Caki2 (cell line): ENCODE results near the gene NAPB. TPM values are rescaled to one million over a fixed set of nuclear protein-coding genes. Genes with fewer than 3 reads are reported as not detected.
A peak's percentile ranks its signal among the peaks of the same experiment; 100 is the strongest.
"Not testable (repeated sequence)": the region's sequence is repeated elsewhere in the genome, so short reads cannot be mapped to it uniquely, and the experiment has no call there.

Source experiments
- DNase-seq: peaks from one replicate; pipeline ENCODE4 v3.0.0-alpha.2; 2015; ENCODE audit warnings: low read depth
- in situ Hi-C: cut with HindIII; loops from 2 replicates; pipeline ENCODE4 v1.10.0; 2016; ENCODE audit warnings: low sequenced_read_pairs, low pct_unique_long_range_greater_than_20kb, mixed read lengths
- total RNA-seq: library from RNA; depleted of rRNA; stranded (reverse); fragments of >200 nt; shearing (Covaris generic); gene quantifications from 2 replicates; pipeline ENCODE4 v1.2.3, GENCODE V29; 2014; ENCODE audit warnings: low replicate concordance

The NAPB gene
- total RNA-seq, 1 experiment from 2014 or later = 3.1 TPM

DNA sequence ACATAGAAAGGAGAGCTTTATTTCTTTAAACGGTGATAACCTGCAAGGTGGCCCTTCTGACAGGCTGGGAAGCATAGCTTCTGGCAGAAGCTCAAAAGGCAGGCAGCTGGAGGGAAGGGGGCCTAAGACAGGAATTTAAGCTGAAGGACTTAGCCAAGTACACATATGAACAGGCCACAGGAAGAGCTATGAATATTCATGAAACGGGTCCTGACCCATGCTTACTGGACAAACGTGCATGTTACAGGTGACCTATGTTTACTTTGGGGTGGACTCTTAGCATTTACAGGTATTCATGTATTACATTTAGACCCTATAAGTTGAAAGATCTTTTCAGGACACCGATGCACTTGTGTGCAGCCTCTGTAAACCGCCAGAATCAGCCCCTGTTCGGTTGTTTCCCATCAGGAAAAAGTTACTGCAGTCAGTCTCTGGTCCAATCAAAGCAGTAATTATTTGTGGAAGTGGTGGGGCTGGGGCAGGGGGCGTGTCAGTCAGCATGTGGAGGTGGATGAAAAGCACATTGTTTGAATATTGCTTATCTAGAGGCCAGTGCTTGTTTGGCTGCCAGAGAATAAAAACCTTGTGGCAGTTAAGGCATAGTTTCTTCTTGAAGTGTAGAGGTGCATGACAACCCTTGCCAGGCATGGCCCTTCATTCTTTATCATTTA lies 62.2 kb downstream of the NAPB start:
- in situ Hi-C loops = no loop called here
- no peak for DNase-seq

DNA sequence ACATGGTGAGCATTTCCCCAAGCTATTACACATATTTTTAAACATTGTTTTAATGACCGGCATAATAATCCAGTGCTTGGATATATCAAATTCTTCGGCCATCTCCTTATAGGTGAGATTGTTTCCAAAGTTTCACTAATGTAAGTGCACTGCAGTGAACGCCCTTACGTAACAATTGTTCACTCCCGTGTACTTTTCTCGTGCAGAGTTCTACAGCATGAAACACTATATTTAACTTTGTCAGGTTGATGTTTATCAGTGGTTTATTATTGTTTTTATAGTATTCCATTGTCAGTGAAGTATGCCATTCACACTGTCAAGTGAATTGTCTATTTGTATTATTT lies 62.8 kb downstream of the NAPB start:
- in situ Hi-C loops = no loop called here
- no peak for DNase-seq

DNA sequence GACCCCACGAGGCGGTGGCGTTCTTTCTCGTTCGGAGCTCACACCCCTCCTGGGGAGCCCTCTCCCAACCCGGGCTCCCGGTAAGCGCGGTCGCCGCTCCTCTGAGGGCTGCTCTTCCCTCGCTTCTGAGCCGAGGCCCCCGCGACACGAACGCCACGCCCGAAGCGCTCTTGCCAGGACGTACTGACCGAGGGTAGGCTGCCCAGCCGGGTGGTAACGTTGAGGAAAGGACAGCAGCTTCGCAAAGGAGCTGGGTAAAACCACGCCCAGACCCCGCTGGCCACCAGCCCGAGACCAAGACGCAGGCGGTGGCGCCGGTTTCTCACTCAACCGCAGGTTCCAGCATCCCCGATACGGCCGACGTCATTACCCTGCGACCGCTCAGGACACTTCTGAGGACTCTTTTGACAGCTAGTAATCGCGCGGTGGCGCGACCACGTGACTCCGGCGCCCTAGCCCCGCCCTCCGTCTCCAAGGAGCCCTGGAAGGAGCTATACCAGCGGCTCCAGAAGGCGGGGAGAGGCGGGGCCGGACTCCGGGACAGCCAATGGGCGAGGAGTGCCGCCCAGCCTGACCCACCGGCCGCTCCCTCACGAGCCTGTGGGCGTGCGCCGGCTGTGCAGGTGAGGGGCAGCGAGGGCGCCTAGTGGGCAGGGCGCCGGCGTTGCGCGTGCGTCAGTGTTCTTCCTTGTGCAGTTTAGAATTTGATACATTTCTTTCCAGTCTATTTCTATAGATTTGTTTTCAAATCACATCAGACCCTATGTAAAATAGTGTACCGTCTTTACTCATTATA lies 63.3 kb downstream of the NAPB start:
- DNase-seq = peak; percentile 100
- in situ Hi-C loops = no loop called here

DNA sequence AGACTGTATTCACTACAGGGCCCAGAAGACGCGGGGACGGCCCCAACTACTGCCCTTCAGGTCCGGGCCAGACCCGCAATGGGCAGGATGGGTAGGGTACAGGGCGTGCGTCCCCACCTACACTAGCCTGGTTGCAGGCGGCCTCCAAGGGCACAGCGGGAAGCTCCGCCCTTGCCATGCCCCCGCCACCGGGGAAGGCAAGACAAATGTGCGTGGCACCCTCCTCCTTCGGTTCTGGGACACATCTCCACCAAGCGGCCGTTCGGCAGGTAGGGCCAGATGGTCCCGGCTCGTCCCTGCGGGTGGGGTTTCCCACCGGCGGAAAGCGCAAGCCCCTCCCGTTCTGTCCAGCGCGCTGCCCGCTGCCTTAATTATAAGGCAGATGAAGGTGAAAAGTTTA lies 65.1 kb downstream of the NAPB start:
- in situ Hi-C loops = no loop called here
- no peak for DNase-seq

DNA sequence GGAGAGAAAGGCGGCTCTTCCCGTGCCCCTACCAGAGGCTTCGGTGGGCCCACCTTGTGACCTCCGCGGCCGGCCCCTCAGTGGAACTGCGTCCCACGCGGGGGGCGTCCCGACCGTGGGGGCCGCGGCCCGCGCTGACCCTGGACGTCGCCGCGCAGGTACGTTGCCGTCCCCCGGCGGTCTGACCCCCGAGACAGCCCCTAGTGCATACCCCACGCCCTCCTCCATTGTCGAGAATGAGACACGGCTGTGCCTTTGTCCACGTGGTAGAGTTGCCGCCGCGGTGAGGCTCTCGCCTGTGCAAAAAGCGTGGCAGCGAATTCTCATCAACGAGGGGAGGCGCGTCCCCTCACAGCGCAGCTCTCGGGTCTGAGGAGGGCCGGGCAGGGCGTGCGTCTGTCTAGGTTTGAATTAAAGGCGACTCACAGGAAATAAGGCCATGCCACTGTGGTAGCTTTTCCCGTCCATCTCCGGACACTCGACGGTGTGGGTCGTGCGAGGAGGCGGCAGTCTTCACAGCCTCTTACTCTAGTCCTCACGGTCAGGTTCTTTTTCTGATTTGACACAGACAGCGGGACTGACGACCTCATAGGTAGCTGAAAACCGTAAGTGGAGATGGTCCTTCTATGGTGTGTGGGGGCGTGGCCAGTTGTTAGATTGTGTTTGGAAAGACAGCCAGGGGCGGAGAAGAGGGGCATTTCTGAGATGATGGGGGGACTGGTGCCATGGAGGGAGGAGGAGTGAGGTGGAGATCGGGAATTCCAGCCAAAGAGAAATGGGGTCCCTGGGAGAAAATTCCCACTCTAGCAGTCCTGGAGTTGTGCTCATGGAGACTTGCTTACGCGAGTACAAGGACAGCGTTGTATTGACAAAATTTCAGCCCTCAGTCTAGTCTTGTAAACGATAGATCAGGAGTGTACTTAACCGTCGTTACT lies 70.1 kb downstream of the NAPB start:
- in situ Hi-C loops = no loop called here
- DNase-seq = peak; percentile 70

DNA sequence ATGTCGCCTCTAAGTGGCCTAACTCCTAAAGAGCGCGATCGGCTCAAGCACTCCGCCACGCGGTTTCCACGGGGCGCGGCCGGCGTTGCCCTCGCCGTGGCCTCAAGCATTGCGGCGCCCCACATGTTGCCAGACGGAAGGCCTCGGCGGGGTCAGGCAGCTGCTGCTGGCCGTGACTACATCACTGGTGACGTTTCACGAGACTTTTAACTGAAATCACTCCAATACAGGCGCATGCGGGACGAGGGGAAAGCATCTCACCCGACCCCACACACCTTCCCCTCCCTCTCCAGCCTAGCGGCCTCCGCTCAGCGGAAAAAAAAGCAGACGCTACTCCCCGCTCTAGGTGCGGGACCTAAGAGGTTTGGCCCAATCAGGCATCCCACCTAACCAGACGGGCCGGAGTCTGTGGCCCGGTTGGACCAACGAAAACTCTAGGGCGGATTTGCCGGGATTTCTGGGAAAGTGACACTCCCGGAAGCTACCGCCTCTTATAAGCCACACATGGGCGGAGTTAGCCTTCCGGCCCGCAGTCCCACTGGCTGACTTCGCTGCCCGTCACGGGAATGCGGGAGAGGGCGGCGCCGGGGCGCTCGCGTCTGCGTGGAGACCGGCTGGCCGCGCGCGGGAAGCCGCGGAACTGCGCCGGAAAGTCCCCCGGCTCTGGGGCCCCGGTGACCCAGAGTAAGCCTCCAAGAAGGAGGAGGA lies 70.9 kb downstream of the NAPB start, which contains the start of gene NXT1:
TSS of gene NXT1 (plus strand) at position 596 of the 708 bp plus-strand sequence. CDS start 3,251 bp downstream, outside the sequence.
- in situ Hi-C loops = no loop called here
- DNase-seq = peak; percentile 99

DNA sequence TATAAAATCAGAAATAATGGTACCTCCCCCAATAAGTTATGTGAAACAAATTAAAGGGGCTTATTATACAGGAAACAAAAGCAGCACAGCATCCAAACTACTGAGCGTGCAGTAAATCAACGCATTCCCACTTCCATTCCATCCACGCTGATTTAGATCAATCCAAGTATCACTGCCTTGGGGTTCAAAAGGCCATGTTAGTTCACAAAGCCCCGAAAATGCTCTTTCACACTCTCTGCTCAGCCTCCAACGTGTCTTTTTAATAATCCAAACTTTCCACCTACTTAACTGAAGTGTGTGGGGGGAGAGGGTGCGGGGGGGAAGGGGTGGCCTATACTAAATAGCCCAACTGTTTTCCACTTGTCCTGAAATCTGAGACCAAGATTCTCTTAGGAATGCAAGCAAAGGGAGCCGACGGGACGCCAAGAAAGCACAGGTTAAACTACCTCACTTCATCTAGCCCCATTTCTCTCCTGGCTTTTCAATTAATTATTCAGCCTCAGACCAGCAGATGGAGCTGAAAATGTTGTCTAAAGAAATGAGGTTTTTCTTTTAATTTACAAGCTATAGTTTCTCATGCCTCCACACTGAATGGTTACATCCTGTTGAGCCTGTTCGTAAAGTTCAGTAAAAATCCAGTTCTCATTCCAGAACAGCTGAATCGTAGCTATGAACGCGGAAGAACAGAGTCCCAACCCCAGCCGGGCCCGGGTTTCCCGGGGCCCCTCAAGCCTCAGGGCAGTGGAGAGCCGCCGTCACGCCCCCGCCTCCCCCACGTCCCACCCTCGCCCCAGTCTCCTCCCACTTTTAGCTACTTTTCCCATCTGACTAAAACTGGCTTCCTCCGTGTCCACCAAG lies 71.7 kb downstream of the NAPB start:
- in situ Hi-C loops = no loop called here
- no peak for DNase-seq

DNA sequence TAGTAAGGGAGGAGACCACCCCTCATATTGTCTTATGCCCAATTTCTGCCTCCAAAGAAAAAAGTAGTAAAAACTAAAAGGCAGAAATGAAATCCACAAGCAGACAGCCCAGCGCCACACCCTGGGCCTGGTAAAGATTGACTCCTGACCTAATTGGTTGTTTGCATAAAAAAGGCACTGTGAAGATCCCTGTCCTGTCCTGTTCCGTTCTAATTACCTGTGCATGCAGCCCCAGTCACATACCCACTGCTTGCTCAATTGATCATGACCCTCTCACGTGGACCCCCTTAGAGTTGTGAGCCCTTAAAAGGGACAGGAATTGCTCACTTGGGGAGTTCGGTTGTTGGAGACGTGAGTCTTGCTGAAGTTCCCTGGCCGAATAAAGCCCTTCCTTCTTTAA lies 72.8 kb downstream of the NAPB start:
- in situ Hi-C loops, DNase-seq: not testable (repeated sequence)

DNA sequence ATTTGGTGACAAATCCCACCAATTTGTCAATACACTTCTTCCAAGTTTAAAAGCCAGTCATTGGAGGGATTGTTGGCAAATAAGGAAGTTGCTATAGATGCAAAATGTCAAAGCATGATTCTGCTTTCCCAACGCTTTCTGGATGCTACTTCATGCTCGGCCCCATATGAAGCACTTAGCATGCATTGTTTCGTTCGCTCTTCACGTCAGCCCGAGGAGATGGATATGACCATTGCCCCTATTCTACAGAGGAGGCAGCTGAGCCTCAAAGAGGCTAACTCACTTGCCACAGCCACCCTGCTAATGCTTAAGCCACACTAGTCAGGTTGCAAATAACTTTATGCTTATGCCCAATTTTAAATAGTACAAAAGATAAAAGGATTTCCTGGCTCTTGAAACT lies 73.5 kb downstream of the NAPB start:
- in situ Hi-C loops = no loop called here
- no peak for DNase-seq

DNA sequence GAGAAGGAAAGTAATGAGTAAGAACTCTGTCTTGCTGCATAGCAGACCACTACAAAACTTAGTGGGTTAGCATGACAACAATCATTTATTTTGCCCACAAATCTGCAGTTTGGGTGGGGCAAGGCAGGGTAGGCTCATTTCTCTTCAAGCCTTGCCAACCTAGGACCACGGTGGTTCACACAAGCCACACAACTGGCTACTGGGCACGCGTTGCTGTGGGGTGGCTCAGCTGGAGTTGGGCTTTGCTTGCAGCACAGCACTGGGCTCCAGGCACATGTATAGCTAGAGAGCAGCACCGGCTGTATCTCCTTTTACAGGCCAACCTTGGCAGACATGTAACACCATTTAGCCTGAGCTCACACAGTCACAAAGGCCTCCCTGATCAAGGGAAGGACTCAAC lies 75.3 kb downstream of the NAPB start:
- in situ Hi-C loops = no loop called here
- DNase-seq = no peak

DNA sequence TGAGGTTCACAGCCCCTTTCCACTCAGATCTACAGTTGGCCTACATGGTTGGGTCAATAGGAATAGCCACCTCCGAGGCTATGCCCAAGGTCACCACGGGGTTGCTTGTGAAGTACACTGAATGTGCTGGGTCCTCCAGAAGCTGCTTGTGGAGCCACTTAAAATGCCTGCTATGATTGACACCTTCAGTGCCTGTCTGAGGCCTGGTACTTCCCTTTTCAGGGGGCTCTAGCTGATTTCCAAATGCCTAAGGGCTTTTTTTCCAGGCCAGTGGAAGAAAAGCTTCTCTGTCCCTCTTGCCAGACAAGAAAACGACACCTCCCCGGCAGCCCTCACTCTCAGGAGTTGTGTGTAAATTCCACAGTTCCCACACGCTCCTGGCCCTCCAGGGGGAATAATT lies 77.0 kb downstream of the NAPB start:
- in situ Hi-C loops = no loop called here
- no peak for DNase-seq

DNA sequence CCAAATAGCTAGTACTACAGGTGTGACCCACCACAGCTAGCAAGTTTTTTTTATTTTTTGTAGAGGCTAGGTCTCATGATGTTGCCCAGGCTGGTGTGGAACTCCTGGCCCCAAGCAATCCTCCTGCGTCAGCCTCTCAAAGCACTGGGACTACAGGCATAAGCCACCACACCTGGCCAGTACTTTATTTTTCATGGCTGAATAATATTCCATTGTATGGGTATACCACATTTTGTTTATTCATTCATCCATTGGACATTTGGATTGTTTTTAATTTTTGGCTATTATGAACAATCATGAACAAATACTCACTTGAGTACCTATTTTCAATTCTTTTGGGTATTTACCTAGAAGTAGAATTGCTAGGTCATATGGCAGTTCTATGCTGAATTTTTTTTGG lies 77.7 kb downstream of the NAPB start:
- in situ Hi-C loops = no loop called here

DNA sequence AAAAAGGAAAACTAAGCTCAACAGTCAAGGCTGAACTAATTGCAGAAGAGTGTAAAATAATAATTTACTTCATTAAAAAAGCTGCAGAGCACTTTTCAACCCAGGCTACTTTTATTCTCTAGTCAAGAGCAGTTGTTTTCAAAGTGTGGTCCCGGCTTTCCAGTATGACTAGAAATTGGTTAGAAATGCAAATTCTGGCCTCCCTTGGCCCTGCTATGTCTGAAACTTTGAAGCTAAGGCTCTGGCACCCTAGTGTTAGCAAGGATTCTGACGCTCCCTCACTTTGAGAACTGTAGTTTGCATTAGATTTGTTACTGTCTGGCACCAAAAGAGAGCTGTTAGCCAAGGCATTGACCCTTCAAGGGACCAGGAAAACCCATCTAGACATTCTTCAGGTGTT lies 80.2 kb downstream of the NAPB start:
- in situ Hi-C loops = no loop called here
- DNase-seq = no peak

More for the DNA sequence above, 77.7 kb downstream of the NAPB start:
- DNase-seq = no peak

DNA sequence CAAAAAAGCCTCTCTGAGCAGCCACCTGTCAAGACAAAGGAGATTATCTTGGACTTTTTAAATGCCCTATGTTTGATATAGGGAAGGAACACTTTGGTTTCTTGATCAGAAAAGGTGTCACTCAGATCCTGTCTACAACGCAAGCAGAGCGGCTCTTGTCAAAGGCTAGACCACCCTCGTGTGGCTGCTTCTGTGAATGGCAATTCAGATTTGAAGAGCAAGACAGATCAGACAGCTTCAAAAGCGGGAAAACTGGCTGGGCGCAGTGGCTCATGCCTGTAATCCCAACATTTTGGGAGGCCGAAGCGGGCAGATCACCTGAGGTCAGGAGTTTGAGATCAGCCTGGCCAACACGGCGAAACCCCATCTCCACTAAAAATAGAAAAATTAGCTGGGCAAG lies 80.8 kb downstream of the NAPB start:
- in situ Hi-C loops = no loop called here
- peak; percentile 39 for DNase-seq

DNA sequence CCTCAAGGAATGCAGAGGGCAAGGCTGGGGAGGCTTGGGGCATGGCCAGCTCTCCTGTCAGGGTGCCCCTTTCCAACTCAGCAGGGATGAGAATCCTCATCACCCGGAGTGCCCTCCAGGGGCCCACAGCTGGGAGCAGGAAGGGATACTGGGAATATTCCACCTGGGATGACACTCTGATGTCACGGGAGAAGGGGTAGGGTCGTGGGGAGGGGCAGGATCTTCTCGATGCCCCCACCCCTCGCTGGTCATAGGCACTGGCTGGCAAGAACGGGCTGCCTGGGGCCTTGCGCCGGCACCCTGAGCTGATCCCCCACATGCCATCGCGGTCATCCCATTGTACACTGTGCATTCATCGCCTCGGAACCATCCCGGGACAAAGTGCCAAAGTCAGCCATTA lies 81.3 kb downstream of the NAPB start:
- in situ Hi-C loops = no loop called here
- no peak for DNase-seq

DNA sequence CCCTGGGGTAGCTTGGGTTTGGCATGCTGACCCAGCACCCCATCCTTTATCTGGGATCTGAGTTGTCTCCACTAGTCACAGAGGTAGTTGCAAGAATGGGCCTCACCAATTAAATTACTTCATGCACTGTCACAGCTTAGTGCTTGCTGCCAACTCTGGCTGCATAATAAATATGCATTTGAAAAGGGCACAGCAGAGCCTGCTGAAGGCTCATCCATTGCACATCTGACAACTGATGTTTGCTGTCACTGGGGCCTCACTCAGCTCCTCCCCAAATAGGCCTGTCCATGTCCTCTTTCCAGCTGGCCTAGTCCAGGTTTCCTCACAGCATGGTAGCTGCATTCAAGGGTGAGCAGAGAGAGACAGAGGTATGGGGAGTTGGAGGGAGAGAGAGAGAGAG lies 84.0 kb downstream of the NAPB start:
- DNase-seq = no peak
- in situ Hi-C loops = no loop called here

DNA sequence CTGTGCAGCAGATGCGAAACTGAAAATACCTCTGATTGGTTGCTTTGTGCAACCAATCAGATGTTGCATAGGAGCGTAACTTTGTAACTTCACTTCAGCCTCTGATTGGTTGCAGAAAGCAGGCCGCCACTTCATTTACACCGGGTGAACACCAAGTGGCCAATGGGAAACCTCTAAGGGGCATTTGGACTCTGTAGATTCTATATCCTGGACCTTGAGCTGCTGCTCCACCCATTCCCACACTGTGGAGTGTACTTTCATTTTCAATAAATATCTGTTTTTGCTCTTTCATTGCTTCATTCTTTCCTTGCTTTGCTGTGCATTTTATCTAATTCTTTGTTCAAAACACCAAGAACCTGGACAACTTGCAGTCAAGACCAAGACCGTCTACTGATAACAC lies 84.8 kb downstream of the NAPB start:
- DNase-seq = no peak
- in situ Hi-C loops = no loop called here
